ENCODE measurements around the gene SPRR1B. TPM values are rescaled to one million over a fixed set of nuclear protein-coding genes. Genes with fewer than 3 reads are reported as not detected.
"Not testable (repeated sequence)": the region's sequence is repeated elsewhere in the genome, so short reads cannot be mapped to it uniquely, and the experiment has no call there.

Gene SPRR1B
- total and polyA plus RNA-seq, 10 donors = 0.30 to 1.2 TPM; not detected in 8

DNA sequence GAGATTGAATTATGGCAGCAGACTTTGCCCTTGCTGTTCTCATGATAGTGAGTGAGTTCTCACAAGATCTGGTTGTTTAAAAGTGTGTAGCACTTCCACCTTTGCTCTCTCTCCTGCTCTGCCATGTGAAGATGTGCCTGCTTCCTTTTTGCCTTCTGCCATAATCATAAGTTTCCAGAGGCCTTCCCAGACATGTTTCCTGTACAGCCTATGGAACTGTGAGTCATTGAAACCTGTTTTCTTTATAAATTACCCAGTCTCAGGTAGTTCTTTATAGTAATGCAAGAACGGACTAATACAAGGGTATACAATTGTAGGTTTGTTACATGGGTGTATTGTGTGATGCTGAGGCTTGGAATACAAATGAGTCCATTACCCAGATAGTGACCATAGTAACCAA is 4.2 kb downstream of the SPRR1B start:
- Histone ChIP-seq H3K27ac (no peak overlapping the region), H3K27me3 (replicated peaks in 1 of 7) (peaks cover 0 to 29% (median 0%) of the 10 kb centered on the region in 7 donors), H3K9me3 (no peaks in the 10 kb centered on the region), H3K4me3 (no peak overlapping the region), H3K36me3 (no peaks in the 10 kb centered on the region), H3K4me1 (no peaks in the 10 kb centered on the region)
- intact Hi-C loops (cut with DNase I; ENCODE audit: low total_unique reads) = no loop called here
- 71 to 93% (median 87%) methylated on average over 1 of the region's 1 CpG for WGBS, 5 donors
- no peak for DNase-seq
- TF ChIP-seq POLR2A (IDR thresholded peaks at IDR 0.05) (no peak), POLR2AphosphoS5 (IDR thresholded peaks at IDR 0.05) (no peak)
- TF ChIP-seq, protein P1, sequence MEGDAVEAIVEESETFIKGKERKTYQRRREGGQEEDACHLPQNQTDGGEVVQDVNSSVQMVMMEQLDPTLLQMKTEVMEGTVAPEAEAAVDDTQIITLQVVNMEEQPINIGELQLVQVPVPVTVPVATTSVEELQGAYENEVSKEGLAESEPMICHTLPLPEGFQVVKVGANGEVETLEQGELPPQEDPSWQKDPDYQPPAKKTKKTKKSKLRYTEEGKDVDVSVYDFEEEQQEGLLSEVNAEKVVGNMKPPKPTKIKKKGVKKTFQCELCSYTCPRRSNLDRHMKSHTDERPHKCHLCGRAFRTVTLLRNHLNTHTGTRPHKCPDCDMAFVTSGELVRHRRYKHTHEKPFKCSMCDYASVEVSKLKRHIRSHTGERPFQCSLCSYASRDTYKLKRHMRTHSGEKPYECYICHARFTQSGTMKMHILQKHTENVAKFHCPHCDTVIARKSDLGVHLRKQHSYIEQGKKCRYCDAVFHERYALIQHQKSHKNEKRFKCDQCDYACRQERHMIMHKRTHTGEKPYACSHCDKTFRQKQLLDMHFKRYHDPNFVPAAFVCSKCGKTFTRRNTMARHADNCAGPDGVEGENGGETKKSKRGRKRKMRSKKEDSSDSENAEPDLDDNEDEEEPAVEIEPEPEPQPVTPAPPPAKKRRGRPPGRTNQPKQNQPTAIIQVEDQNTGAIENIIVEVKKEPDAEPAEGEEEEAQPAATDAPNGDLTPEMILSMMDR (IDR thresholded peaks at IDR 0.05 in 8 of 11, conservative IDR thresholded peaks at IDR 0.05 in 3 of 11) = no peak

DNA sequence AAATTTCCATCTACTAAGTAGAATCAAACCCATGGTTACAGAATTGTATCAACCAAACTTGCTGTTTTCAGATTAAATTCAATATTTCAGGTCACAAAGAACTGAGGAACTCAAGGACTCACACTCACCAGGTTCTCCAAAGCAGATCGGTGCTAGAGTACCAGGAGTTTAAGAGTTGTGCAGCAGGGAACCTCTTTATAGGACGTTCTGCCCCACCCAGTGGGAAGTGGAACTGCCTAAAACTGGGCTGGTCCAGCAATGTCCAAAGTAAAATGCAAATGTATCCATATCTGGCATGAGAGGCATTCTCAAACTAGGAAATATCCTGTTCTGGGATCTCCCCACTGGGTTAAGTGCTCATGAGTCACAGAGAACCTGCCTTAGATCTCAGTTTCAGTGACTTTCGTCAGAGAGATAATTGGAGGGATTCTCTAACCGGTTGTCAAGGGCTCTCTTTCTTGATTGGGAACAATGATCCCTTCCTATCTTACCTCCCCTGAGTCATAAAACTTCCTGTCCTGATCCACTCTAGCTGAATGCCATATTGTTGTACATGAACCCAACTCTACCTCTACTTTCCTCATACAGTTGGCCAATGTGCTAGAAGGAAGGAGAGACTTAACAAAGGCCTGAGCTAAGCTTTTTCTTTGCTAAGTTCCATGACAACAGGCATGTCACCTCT is 10.1 kb downstream of the SPRR1B start, which contains the start of gene SPRR2D:
SPRR2D (minus strand) TSS at position 171 of the 682 bp plus-strand sequence. CDS start 774 bp downstream, outside the sequence.
- intact Hi-C loops (cut with DNase I; ENCODE audit: low total_unique reads) = no loop called here
- 58 to 76% (median 66%) methylated on average over 4 of the region's 4 CpGs for WGBS, 5 donors

DNA sequence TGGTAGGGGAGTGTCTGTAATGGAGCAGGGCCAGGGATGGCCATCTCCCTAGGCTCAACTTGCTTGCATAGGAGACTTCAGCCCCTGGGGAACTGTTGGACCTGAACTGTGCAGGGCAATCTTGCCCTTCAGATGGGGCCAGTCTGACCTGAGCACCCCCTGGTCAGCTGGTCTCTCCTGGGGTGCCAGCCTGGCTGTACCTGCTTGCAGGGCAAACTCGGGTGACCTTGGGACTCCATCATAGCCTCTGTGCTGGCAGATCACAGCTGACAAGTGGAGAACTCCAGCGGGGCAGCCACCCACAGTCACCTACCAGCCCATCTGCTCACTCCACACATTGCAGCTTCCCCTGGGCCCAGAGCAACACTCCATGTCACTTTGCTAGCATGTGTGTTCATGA is 18.2 kb downstream of the SPRR1B start:
- no peak for TF ChIP-seq POLR2AphosphoS5 (IDR thresholded peaks at IDR 0.05)
- TF ChIP-seq POLR2A (IDR thresholded peaks at IDR 0.05) = no peak
- TF ChIP-seq, protein P1 (IDR thresholded peaks at IDR 0.05 in 8 of 11, conservative IDR thresholded peaks at IDR 0.05 in 3 of 11) = no peak
- no peak for DNase-seq
- 71 to 94% (median 82%) methylated on average over 1 to 2 of the region's 2 CpGs for WGBS, 5 donors
- intact Hi-C loops (cut with DNase I; ENCODE audit: low total_unique reads) = no loop called here
- Histone ChIP-seq H3K36me3 (no peaks in the 10 kb centered on the region), H3K27ac (no peak overlapping the region), H3K27me3 (replicated peaks in 1 of 7) (peaks cover 0 to 40% (median 0%) of the 10 kb centered on the region in 7 donors), H3K9me3 (peaks cover 0 to 4% (median 0%) of the 10 kb centered on the region in 8 donors), H3K4me1 (no peaks in the 10 kb centered on the region), H3K4me3 (no peak overlapping the region)

More for the DNA sequence above, 10.1 kb downstream of the SPRR1B start, which contains the start of gene SPRR2D:
- DNase-seq = no peak
- Histone ChIP-seq H3K27ac (no peak within 1 kb of the TSS), H3K4me3 (no peak within 1 kb of the TSS), H3K36me3 (no peaks in the 10 kb centered on the region), H3K4me1 (no peaks in the 10 kb centered on the region), H3K27me3 (replicated peaks in 1 of 7) (peaks cover 0 to 41% (median 0%) of the 10 kb centered on the region in 7 donors), H3K9me3 (no peaks in the 10 kb centered on the region)
- no peak for TF ChIP-seq POLR2AphosphoS5 (IDR thresholded peaks at IDR 0.05)
- TF ChIP-seq POLR2A (IDR thresholded peaks at IDR 0.05) = no peak
- TF ChIP-seq, protein P1 (IDR thresholded peaks at IDR 0.05 in 8 of 11, conservative IDR thresholded peaks at IDR 0.05 in 3 of 11) = no peak

DNA sequence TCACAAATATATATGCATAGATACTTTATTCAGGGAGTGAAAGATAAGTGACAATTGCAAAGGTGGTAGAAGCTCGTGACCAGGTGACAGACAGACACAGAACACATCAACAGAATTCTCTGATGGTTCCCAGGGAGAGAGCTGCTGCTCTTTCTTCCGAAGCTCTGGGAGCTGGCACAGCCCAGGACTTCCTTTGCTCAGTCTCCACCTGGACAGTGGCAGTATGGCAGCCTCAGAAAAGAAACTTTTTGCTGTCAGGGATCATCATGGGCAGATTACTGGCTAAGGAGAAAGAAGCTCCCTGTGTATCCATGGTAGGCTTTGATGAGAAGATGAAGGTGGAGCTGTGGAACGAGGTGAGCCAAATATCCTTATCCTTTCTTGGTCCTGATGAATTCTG is 25.1 kb downstream of the SPRR1B start:
- intact Hi-C loops (cut with DNase I; ENCODE audit: low total_unique reads); H3K4me1 ChIP-seq; H3K27ac ChIP-seq; DNase-seq; H3K36me3 ChIP-seq; H3K4me3 ChIP-seq; H3K9me3 ChIP-seq: not testable (repeated sequence)
- 56 to 64% (median 58%) methylated on average over 3 of the region's 3 CpGs for WGBS, 5 donors
- peaks cover 0 to 29% (median 0%) of the 10 kb centered on the region in 7 donors for H3K27me3 ChIP-seq (replicated peaks in 1 of 7)
